Left lung (tissue), 10 donors: ENCODE data around the gene KCNC1. TPM values are rescaled to one million over a fixed set of nuclear protein-coding genes. Genes with fewer than 3 reads are reported as not detected.

Experiments
- ATAC-seq: fragments of 200-7000 bp; cut with Tn5 transposase; one replicate; pipeline ENCODE4 v1.9.1; 2020; ENCODE audit warnings: moderate library complexity
- DNase-seq, 4 donors: peaks; one replicate each; pipeline ENCODE4 v3.0.0-alpha.2; 2013 to 2020
- H3K27ac ChIP-seq, 2 donors: fragments of 200-600 bp; sonication (generic) in 1 of 2; one replicate each; pipeline versions ENCODE4 v1.5.0 to v1.8.0; 2020 to 2021
- H3K27me3 ChIP-seq, 2 donors: fragments of 200-600 bp; sonication (generic) in 1 of 2; one replicate each; pipeline versions ENCODE4 v1.5.0 to v1.8.0; 2020 to 2021
- H3K36me3 ChIP-seq, 2 donors: fragments of 200-600 bp; sonication (generic) in 1 of 2; one replicate each; pipeline versions ENCODE4 v1.5.0 to v1.8.0; 2020 to 2021
- H3K4me1 ChIP-seq, 2 donors: fragments of 200-600 bp; one replicate each; pipeline ENCODE4 v1.8.0; 2021
- H3K4me3 ChIP-seq, 2 donors: fragments of 200-600 bp; sonication (generic) in 1 of 2; one replicate each; pipeline versions ENCODE4 v1.5.0 to v1.8.0; 2020 to 2021; ENCODE audit warnings: mild to moderate bottlenecking in 1 of 2
- H3K9me3 ChIP-seq, 2 donors: fragments of 200-600 bp; sonication (generic) in 1 of 2; one replicate each; pipeline versions ENCODE4 v1.5.0 to v1.8.0; 2020 to 2021
- CTCF ChIP-seq, 2 donors: fragments of 200-600 bp; sonication (generic) in 1 of 2; IDR thresholded peaks; one replicate each; pipeline versions ENCODE4 v1.5.0 to v1.8.0; 2021; ENCODE audit warnings: antibody characterized with exemption in 2 of 2
- intact Hi-C, 2 donors: fragments of 100-400 bp; cut with DNase I; formaldehyde crosslinking; loops; one replicate each; pipeline versions ENCODE4 v1.11.2 to v1.14.2; 2022
- polyA plus RNA-seq, 6 donors: library from polyadenylated mRNA; unstranded; fragments of 120-200 nt; gene quantifications; one replicate each; pipeline ENCODE4 v1.2.1, GENCODE V29; 2013; ENCODE audit not compliant: insufficient read length in 6 of 6
- total RNA-seq, 2 donors: library from RNA; stranded (reverse); fragmentation: NEBNext Ultra II Directional; extraction: Animal tissue kit (Norgen Biotek cat#: 25700); gene quantifications; one replicate each; pipeline ENCODE4 v1.2.1, GENCODE V29; 2021
- donor health status: DM: no; HTN: yes; CAD: no.
- donor health status: DM: no; HTN: no; CAD: no.

KCNC1 gene
- total and polyA plus RNA-seq, 8 donors: 0.78 to 1.2 (median 0.89) TPM; not detected in 2

- no peak overlapping the region for H3K4me3 ChIP-seq
- ATAC-seq (no peak), DNase-seq (peak in 1 of 4 donors; percentile 41)
- TF ChIP-seq CTCF (IDR thresholded peaks at IDR 0.05): no peak
- intact Hi-C loops: loop anchor here in 1 of 2 donors (10.0 kb wide), 1 partner anchor 212 kb away; no protein-coding TSS in a partner anchor
- H3K27ac ChIP-seq: no peak overlapping the region
- peaks cover 0 to 4% of the 10 kb centered on the region in 2 donors for H3K9me3 ChIP-seq
- H3K36me3 ChIP-seq: no peaks in the 10 kb centered on the region
- H3K4me1 ChIP-seq: no peaks in the 10 kb centered on the region
- H3K27me3 ChIP-seq: no peaks in the 10 kb centered on the region
These were observed 28.7 kb downstream of the KCNC1 start for GRCh38 chr11:17763244-17763643.

- TF ChIP-seq CTCF (IDR thresholded peaks at IDR 0.05): no peak
- Histone ChIP-seq H3K27ac (no peak overlapping the region), H3K27me3 (no peaks in the 10 kb centered on the region), H3K4me1 (no peaks in the 10 kb centered on the region), H3K4me3 (no peak overlapping the region), H3K9me3 (peaks cover 0 to 1% of the 10 kb centered on the region in 2 donors), H3K36me3 (no peaks in the 10 kb centered on the region)
- no peak for DNase-seq
- no peak for ATAC-seq
- intact Hi-C loops: loop anchor here in 1 of 2 donors (10.0 kb wide), 1 partner anchor 211 kb away; no protein-coding TSS in a partner anchor
These were observed 29.1 kb downstream of the KCNC1 start for GRCh38 chr11:17763703-17764102.

- Histone ChIP-seq H3K36me3 (no peaks in the 10 kb centered on the region), H3K4me1 (no peaks in the 10 kb centered on the region), H3K9me3 (no peaks in the 10 kb centered on the region), H3K27me3 (no peaks in the 10 kb centered on the region), H3K27ac (no peak overlapping the region), H3K4me3 (no peak overlapping the region)
- ATAC-seq (no peak), DNase-seq (peak in 1 of 4 donors; percentile 51)
- intact Hi-C loops: loop anchor here in 1 of 2 donors (10.0 kb wide), 1 partner anchor 210 kb away; no protein-coding TSS in a partner anchor
- no peak for TF ChIP-seq CTCF (IDR thresholded peaks at IDR 0.05)
These were observed 30.1 kb downstream of the KCNC1 start for GRCh38 chr11:17764446-17765218.

GRCh38 chr11:17765356-17766072, 30.9 kb downstream of the KCNC1 start:
- peak in 1 of 4 donors; percentile 75 for DNase-seq
- no peaks in the 10 kb centered on the region for H3K27me3 ChIP-seq
- intact Hi-C loops: loop anchor here in 1 of 2 donors (10.0 kb wide), 1 partner anchor 209 kb away; no protein-coding TSS in a partner anchor
- no peak overlapping the region for H3K27ac ChIP-seq
- no peaks in the 10 kb centered on the region for H3K9me3 ChIP-seq
- TF ChIP-seq CTCF (IDR thresholded peaks at IDR 0.05): no peak
- H3K36me3 ChIP-seq: no peaks in the 10 kb centered on the region
- no peak for ATAC-seq
- H3K4me3 ChIP-seq: no peak overlapping the region
- no peaks in the 10 kb centered on the region for H3K4me1 ChIP-seq

GRCh38 chr11:17766073-17766359, 31.4 kb downstream of the KCNC1 start:
- H3K27me3 ChIP-seq: no peaks in the 10 kb centered on the region
- intact Hi-C loops: loop anchor here in 1 of 2 donors (10.0 kb wide), 1 partner anchor 209 kb away; no protein-coding TSS in a partner anchor
- H3K27ac ChIP-seq: no peak overlapping the region
- TF ChIP-seq CTCF (IDR thresholded peaks at IDR 0.05): no peak
- no peaks in the 10 kb centered on the region for H3K9me3 ChIP-seq
- H3K36me3 ChIP-seq: no peaks in the 10 kb centered on the region
- H3K4me3 ChIP-seq: no peak overlapping the region
- H3K4me1 ChIP-seq: no peaks in the 10 kb centered on the region
- no peak for DNase-seq
- ATAC-seq: no peak
